Measurements from ENCODE around the gene BCL2A1. TPM values are rescaled to one million over a fixed set of nuclear protein-coding genes. Genes with fewer than 3 reads are reported as not detected.

The BCL2A1 gene
- total RNA-seq, 1 experiment from 2014 or later: 0.44 TPM

- TF ChIP-seq CEBPB (IDR thresholded peaks at IDR 0.05; ENCODE audit: low read depth): no peak
- TF ChIP-seq ZNF274 (IDR thresholded peaks at IDR 0.05; ENCODE audit: low read depth, low read length): no peak
- TF ChIP-seq EZH2phosphoT487 (IDR thresholded peaks at IDR 0.05; ENCODE audit: borderline replicate concordance): no peak
- TF ChIP-seq, protein P1, sequence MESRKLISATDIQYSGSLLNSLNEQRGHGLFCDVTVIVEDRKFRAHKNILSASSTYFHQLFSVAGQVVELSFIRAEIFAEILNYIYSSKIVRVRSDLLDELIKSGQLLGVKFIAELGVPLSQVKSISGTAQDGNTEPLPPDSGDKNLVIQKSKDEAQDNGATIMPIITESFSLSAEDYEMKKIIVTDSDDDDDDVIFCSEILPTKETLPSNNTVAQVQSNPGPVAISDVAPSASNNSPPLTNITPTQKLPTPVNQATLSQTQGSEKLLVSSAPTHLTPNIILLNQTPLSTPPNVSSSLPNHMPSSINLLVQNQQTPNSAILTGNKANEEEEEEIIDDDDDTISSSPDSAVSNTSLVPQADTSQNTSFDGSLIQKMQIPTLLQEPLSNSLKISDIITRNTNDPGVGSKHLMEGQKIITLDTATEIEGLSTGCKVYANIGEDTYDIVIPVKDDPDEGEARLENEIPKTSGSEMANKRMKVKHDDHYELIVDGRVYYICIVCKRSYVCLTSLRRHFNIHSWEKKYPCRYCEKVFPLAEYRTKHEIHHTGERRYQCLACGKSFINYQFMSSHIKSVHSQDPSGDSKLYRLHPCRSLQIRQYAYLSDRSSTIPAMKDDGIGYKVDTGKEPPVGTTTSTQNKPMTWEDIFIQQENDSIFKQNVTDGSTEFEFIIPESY (IDR thresholded peaks at IDR 0.05; ENCODE audit: extremely low read depth, insufficient replicate concordance, low read length): no peak
Observed at GRCh38 chr15:79956354-79956939, 14.5 kb downstream of the BCL2A1 start (continued).

GRCh38 chr15:79954661-79955060 lies 16.3 kb downstream of the BCL2A1 start:
- ATAC-seq (no peak), DNase-seq (ENCODE audit: low read depth, low spot score) (no peak)
- H3K4me1 ChIP-seq (ENCODE audit: control insufficient read depth in 1 of 2, insufficient read depth in 2 of 2, low read length in 2 of 2): no peaks in the 10 kb centered on the region
- H2AFZ ChIP-seq (ENCODE audit: low read depth, low read length, poor library complexity, severe bottlenecking): no peak overlapping the region
- H3K9me3 ChIP-seq (ENCODE audit: control insufficient read depth in 1 of 2, insufficient read depth in 1 of 2, low read depth in 1 of 2, low read length in 2 of 2): no peaks in the 10 kb centered on the region
- no peaks in the 10 kb centered on the region for H3K36me3 ChIP-seq (ENCODE audit: control insufficient read depth in 1 of 2, insufficient read depth in 2 of 2, low read length in 2 of 2)
- H3K4me2 ChIP-seq (ENCODE audit: low read length): no peak overlapping the region
- H4K20me1 ChIP-seq (ENCODE audit: insufficient read depth): no peaks in the 10 kb centered on the region
- H3K4me3 ChIP-seq (replicated peaks in 1 of 2; ENCODE audit: low read depth in 1 of 2, low read length in 2 of 2): no peak overlapping the region
- RAD21 ChIA-PET (ENCODE audit: low non-redundant PET in 1 of 2, low total read pairs in 2 of 2, uncharacterized antibody in 2 of 2, unreplicated experiment in 2 of 2): no interaction called here
- H3K9ac ChIP-seq (ENCODE audit: low read length): no peak overlapping the region
- no peaks in the 10 kb centered on the region for H3K79me2 ChIP-seq (ENCODE audit: insufficient read depth, low read length)
- no TSS peak for BruUV-seq (replicated peaks)
- POLR2A ChIA-PET: no interaction called here
- no peaks in the 10 kb centered on the region for H3K9me2 ChIP-seq (ENCODE audit: insufficient read depth)
- TF ChIP-seq SRF (IDR thresholded peaks at IDR 0.05; ENCODE audit: low read depth) (no peak), EZH2 (IDR thresholded peaks at IDR 0.05) (no peak), REST (IDR thresholded peaks at IDR 0.05; ENCODE audit: low read depth) (no peak), SIN3A (IDR thresholded peaks at IDR 0.05; ENCODE audit: low read depth) (no peak), EGR1 (IDR thresholded peaks at IDR 0.05; ENCODE audit: low read depth) (no peak), ZNF274 (IDR thresholded peaks at IDR 0.05; ENCODE audit: low read depth, low read length) (no peak), RAD21 (IDR thresholded peaks at IDR 0.05; ENCODE audit: low read depth) (no peak), EZH2phosphoT487 (IDR thresholded peaks at IDR 0.05; ENCODE audit: borderline replicate concordance) (no peak), ZFX (IDR thresholded peaks at IDR 0.05) (no peak), CBX3 (IDR thresholded peaks at IDR 0.05; ENCODE audit: low read depth) (no peak), YY1 (IDR thresholded peaks at IDR 0.05; ENCODE audit: extremely low read depth, insufficient replicate concordance, low read depth, low read length) (no peak)
- TF ChIP-seq, protein P1 (IDR thresholded peaks at IDR 0.05; ENCODE audit: extremely low read depth, insufficient replicate concordance, low read length): no peak
- intact Hi-C loops (cut with micrococcal nuclease): no loop called here
- no peaks in the 10 kb centered on the region for H3K27me3 ChIP-seq (ENCODE audit: insufficient read depth, low read length)
- H3K27ac ChIP-seq (ENCODE audit: low read depth, low read length): no peak overlapping the region
- CTCF ChIA-PET: no interaction called here
